KMS-11 (cell line): Measurements from ENCODE around the gene RERE.

Source experiments
- H2AFZ ChIP-seq: fragments of 200-600 bp; sonication (generic); 2 replicates; pipeline ENCODE4 v1.6.1; 2016; ENCODE audit warnings: antibody characterized with exemption, mixed run types, low read depth
- H3K27ac ChIP-seq: fragments of 200-600 bp; sonication (generic); 2 replicates; pipeline ENCODE4 v1.6.1; 2016; ENCODE audit warnings: mild to moderate bottlenecking, mixed run types
- H3K27me3 ChIP-seq: fragments of 200-600 bp; sonication (generic); 2 replicates; pipeline ENCODE4 v1.6.1; 2017; ENCODE audit warnings: mild to moderate bottlenecking, low read depth, mixed run types, moderate library complexity; ENCODE audit not compliant: insufficient read depth
- H3K36me3 ChIP-seq: fragments of 200-600 bp; sonication (generic); 2 replicates; pipeline ENCODE4 v1.6.1; 2017; ENCODE audit warnings: mild to moderate bottlenecking, mixed run types; ENCODE audit not compliant: insufficient read depth
- H3K4me1 ChIP-seq: fragments of 200-600 bp; sonication (generic); 2 replicates; pipeline ENCODE4 v1.6.1; 2016; ENCODE audit warnings: mild to moderate bottlenecking, low read depth, mixed run types; ENCODE audit not compliant: poor library complexity, severe bottlenecking
- H3K4me2 ChIP-seq: fragments of 200-600 bp; sonication (generic); 2 replicates; pipeline ENCODE4 v1.7.0; 2016; ENCODE audit warnings: mild to moderate bottlenecking, mixed run types
- H3K4me3 ChIP-seq: fragments of 200-600 bp; sonication (generic); IDR thresholded peaks from 2 replicates; pipeline ENCODE4 v1.6.1; 2017; ENCODE audit warnings: low read depth, low read length, mixed read lengths; ENCODE audit not compliant: insufficient read depth
- H3K79me2 ChIP-seq: fragments of 200-600 bp; sonication (generic); 2 replicates; pipeline ENCODE4 v1.6.1; 2016; ENCODE audit warnings: low read depth, mixed run types; ENCODE audit not compliant: insufficient read depth
- H3K9ac ChIP-seq: fragments of 200-600 bp; sonication (generic); 2 replicates; pipeline ENCODE4 v1.6.1; 2016; ENCODE audit warnings: mild to moderate bottlenecking, mixed run types
- H4K20me1 ChIP-seq: fragments of 200-600 bp; sonication (generic); 2 replicates; pipeline ENCODE4 v1.6.1; 2016; ENCODE audit warnings: mild to moderate bottlenecking, mixed run types; ENCODE audit not compliant: insufficient read depth
- CTCF ChIP-seq: fragments of 200-600 bp; sonication (generic); conservative IDR thresholded peaks from 2 replicates; pipeline ENCODE4 v1.6.1; 2017; ENCODE audit warnings: low read depth, mild to moderate bottlenecking, antibody characterized with exemption, low read length, moderate library complexity, mixed read lengths

The RERE gene

GRCh38 chr1:8358241-8358896 is 459.1 kb downstream of the RERE start:
- Histone ChIP-seq H3K27ac (no peak overlapping the region), H3K36me3 (no peaks in the 10 kb centered on the region), H3K4me1 (no peaks in the 10 kb centered on the region), H3K9ac (no peak overlapping the region), H4K20me1 (no peaks in the 10 kb centered on the region), H3K4me2 (no peak overlapping the region), H3K79me2 (no peaks in the 10 kb centered on the region), H3K4me3 (no peak overlapping the region), H3K27me3 (no peaks in the 10 kb centered on the region), H2AFZ (no peak overlapping the region)
- no peak for TF ChIP-seq CTCF

GRCh38 chr1:8357329-8358101 is 459.9 kb downstream of the RERE start:
- Histone ChIP-seq H3K79me2 (no peaks in the 10 kb centered on the region), H3K4me2 (no peak overlapping the region), H3K27ac (no peak overlapping the region), H3K4me3 (no peak overlapping the region), H3K36me3 (no peaks in the 10 kb centered on the region), H3K4me1 (no peaks in the 10 kb centered on the region), H2AFZ (no peak overlapping the region), H3K9ac (no peak overlapping the region), H4K20me1 (no peaks in the 10 kb centered on the region), H3K27me3 (no peaks in the 10 kb centered on the region)
- TF ChIP-seq CTCF, result no peak

GRCh38 chr1:8356256-8357209 is 460.9 kb downstream of the RERE start:
- Histone ChIP-seq H3K4me1 (no peaks in the 10 kb centered on the region), H3K9ac (no peak overlapping the region), H2AFZ (no peak overlapping the region), H3K27me3 (no peaks in the 10 kb centered on the region), H3K4me3 (no peak overlapping the region), H4K20me1 (no peaks in the 10 kb centered on the region), H3K4me2 (no peak overlapping the region), H3K27ac (no peak overlapping the region), H3K36me3 (no peaks in the 10 kb centered on the region), H3K79me2 (no peaks in the 10 kb centered on the region)
- TF ChIP-seq CTCF, result no peak

GRCh38 chr1:8355439-8356255 is 461.8 kb downstream of the RERE start:
- H3K4me2 ChIP-seq, result no peak overlapping the region
- TF ChIP-seq CTCF, result no peak
- H3K4me3 ChIP-seq, result no peak overlapping the region
- H4K20me1 ChIP-seq, result no peaks in the 10 kb centered on the region
- no peaks in the 10 kb centered on the region for H3K4me1 ChIP-seq
- no peaks in the 10 kb centered on the region for H3K36me3 ChIP-seq
- no peaks in the 10 kb centered on the region for H3K27me3 ChIP-seq
- H2AFZ ChIP-seq, result no peak overlapping the region
- H3K9ac ChIP-seq, result no peak overlapping the region
- H3K27ac ChIP-seq, result no peak overlapping the region
- no peaks in the 10 kb centered on the region for H3K79me2 ChIP-seq
